SK-N-SH (cell line): ENCODE results near the gene MYO9A.

Experiments used
- FOXJ3 ChIP-seq: sonication (generic); formaldehyde crosslinking; IDR thresholded peaks from 2 replicates; pipeline ENCODE4 v1.5.1; 2020; ENCODE audit warnings: mild to moderate bottlenecking, missing genetic modification reagents
- FOXM1 ChIP-seq: IDR thresholded peaks from 2 replicates; pipeline ENCODE4 v1.4.0; 2012; ENCODE audit warnings: low read depth, mild to moderate bottlenecking
- RAD21 ChIP-seq: IDR thresholded peaks from 2 replicates; pipeline ENCODE4 v1.6.1; 2012; ENCODE audit warnings: mild to moderate bottlenecking, low read length
- TF ChIP-seq, protein P1 (sequence below): IDR thresholded peaks from 2 replicates; pipeline ENCODE4 v1.4.0; 2012; ENCODE audit warnings: low read depth
- TF ChIP-seq, protein P2 (sequence below): fragments of 200-600 bp; sonication (generic); IDR thresholded peaks from 2 replicates; pipeline ENCODE4 v1.6.1; 2017; ENCODE audit warnings: antibody characterized with exemption, mild to moderate bottlenecking, moderate library complexity

DNA sequence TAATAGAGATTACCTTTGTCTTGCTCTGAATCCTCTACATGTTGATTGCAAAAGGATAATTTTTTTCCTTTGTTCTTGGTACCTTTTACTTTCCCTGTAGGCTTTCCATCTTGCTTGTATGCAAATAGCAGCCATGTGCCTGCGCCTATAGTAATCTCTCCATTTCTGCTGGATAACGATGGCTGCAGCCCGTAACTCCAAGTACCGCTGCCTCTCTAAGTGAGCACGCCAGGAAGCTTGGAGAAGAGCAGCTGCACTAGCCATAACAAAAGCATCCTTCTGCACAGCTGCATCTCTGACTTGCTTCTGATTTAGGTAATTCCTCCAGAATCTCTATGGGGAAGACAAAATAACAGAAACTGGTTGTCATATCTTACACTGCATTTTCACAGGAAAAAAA, 218.3 kb downstream of the MYO9A start:
- TF ChIP-seq FOXJ3 (CRISPR knock-in tag), result no peak
- TF ChIP-seq, protein P1, sequence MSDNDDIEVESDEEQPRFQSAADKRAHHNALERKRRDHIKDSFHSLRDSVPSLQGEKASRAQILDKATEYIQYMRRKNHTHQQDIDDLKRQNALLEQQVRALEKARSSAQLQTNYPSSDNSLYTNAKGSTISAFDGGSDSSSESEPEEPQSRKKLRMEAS, result no peak
- TF ChIP-seq, protein P2, sequence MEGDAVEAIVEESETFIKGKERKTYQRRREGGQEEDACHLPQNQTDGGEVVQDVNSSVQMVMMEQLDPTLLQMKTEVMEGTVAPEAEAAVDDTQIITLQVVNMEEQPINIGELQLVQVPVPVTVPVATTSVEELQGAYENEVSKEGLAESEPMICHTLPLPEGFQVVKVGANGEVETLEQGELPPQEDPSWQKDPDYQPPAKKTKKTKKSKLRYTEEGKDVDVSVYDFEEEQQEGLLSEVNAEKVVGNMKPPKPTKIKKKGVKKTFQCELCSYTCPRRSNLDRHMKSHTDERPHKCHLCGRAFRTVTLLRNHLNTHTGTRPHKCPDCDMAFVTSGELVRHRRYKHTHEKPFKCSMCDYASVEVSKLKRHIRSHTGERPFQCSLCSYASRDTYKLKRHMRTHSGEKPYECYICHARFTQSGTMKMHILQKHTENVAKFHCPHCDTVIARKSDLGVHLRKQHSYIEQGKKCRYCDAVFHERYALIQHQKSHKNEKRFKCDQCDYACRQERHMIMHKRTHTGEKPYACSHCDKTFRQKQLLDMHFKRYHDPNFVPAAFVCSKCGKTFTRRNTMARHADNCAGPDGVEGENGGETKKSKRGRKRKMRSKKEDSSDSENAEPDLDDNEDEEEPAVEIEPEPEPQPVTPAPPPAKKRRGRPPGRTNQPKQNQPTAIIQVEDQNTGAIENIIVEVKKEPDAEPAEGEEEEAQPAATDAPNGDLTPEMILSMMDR, result no peak
- no peak for TF ChIP-seq RAD21
- TF ChIP-seq FOXM1, result no peak
